Ovary (tissue), 9 donors: ENCODE results near the gene NDUFA8. TPM values are rescaled to one million over a fixed set of nuclear protein-coding genes. Genes with fewer than 3 reads are reported as not detected.

Experiments
- DNase-seq, 5 donors: peaks; one replicate each; pipeline ENCODE4 v3.0.0-alpha.2; 2019 to 2020
- H3K27ac ChIP-seq, 2 donors: fragments of 200-600 bp; one replicate each; pipeline versions ENCODE4 v1.5.1 to v1.8.0; 2019 to 2022
- H3K27me3 ChIP-seq: fragments of 200-600 bp; one replicate; pipeline ENCODE4 v1.8.0; 2022
- H3K36me3 ChIP-seq: fragments of 200-600 bp; sonication (generic); one replicate; pipeline ENCODE4 v1.5.1; 2019
- H3K4me1 ChIP-seq: one replicate; pipeline ENCODE4 v1.8.1; 2013; ENCODE audit warnings: mild to moderate bottlenecking, moderate library complexity; ENCODE audit not compliant: insufficient read depth
- H3K4me3 ChIP-seq: fragments of 200-600 bp; sonication (generic); one replicate; pipeline ENCODE4 v1.5.1; 2017
- H3K9me3 ChIP-seq, 2 donors: fragments of 200-600 bp in 1 of 2; sonication (generic) in 1 of 2; one replicate each; pipeline versions ENCODE4 v1.5.1 to v1.8.1; 2013 to 2019; ENCODE audit warnings: mild to moderate bottlenecking in 1 of 2, moderate library complexity in 1 of 2
- EP300 ChIP-seq: sonication (generic); formaldehyde crosslinking; IDR thresholded peaks from one replicate; pipeline ENCODE4 v1.6.1; 2017; ENCODE audit warnings: antibody characterized with exemption
- POLR2A ChIP-seq: fragments of 450-650 bp; IDR thresholded peaks from one replicate; pipeline ENCODE4 v1.6.1; 2017; ENCODE audit warnings: antibody characterized with exemption, mild to moderate bottlenecking, moderate library complexity
- WGBS, 3 donors: extraction: QIAGEN DNeasy Blood & Tissue Kit in 1 of 3; methylation state at CpG; one replicate each; pipeline versions ENCODE4 v1.1.5 to v1.1.7; 2013 to 2017; 5-methylcytosine and 5-hydroxymethylcytosine counted together
- intact Hi-C, 4 donors: fragments of 100-400 bp; cut with DNase I; formaldehyde crosslinking; loops; one replicate each; pipeline versions ENCODE4 v1.11.0 to v1.15.1; 2022 to 2023
- polyA plus RNA-seq, 2 donors: library from polyadenylated mRNA; stranded (reverse); fragments of 200-250 nt in 1 of 2; fragments of 350-450 nt in 1 of 2; fragmentation: Illumina TruSeq in 1 of 2; extraction: RNeasy Lipid Tissue Mini Kit (QIAGEN cat#74804) in 1 of 2; gene quantifications; one replicate each; pipeline ENCODE4 v1.2.3, GENCODE V29; 2013 to 2014
- total RNA-seq, 7 donors: library from RNA; depleted of rRNA in 2 of 7; stranded (reverse); fragments of >200 nt in 2 of 7; fragmentation: NEBNext Ultra II Directional in 3 of 7; extraction: Animal tissue kit (Norgen Biotek cat#: 25700) in 3 of 7; gene quantifications; one replicate each; pipeline versions ENCODE4 v1.1.0 to v1.2.4, GENCODE V29; 2016 to 2023
- TF ChIP-seq, protein P1 (sequence below), 3 donors: fragments of 450-650 bp in 2 of 3; fragments of 200-600 bp in 1 of 3; IDR thresholded peaks; one replicate each; pipeline versions ENCODE4 v1.5.1 to v1.8.0; 2016 to 2022; ENCODE audit warnings: antibody characterized with exemption in 3 of 3, mild to moderate bottlenecking in 1 of 3
- donor health status: DM: no; HTN: no; CAD: no; lungs with moderate emphysema.
- donor health status: DM: no; HTN: no; CAD: no.
- donor health status: Bipolar disorder and iron deficiency.
- donor health status: DM: yes; HTN: yes; CAD: no.
- donor health status: DM: no; HTN: no; CAD: no.
- donor health status: DM: yes; HTN: yes; CAD: no.

Gene NDUFA8
- total and polyA plus RNA-seq, 9 donors: 17.2 to 88.0 (median 32.6) TPM

- H3K27me3 ChIP-seq: no peaks in the 10 kb centered on the region
- H3K4me3 ChIP-seq: no peak overlapping the region
- no peaks in the 10 kb centered on the region for H3K36me3 ChIP-seq
- no peak for TF ChIP-seq POLR2A
- no peak for TF ChIP-seq EP300
- TF ChIP-seq, protein P1, sequence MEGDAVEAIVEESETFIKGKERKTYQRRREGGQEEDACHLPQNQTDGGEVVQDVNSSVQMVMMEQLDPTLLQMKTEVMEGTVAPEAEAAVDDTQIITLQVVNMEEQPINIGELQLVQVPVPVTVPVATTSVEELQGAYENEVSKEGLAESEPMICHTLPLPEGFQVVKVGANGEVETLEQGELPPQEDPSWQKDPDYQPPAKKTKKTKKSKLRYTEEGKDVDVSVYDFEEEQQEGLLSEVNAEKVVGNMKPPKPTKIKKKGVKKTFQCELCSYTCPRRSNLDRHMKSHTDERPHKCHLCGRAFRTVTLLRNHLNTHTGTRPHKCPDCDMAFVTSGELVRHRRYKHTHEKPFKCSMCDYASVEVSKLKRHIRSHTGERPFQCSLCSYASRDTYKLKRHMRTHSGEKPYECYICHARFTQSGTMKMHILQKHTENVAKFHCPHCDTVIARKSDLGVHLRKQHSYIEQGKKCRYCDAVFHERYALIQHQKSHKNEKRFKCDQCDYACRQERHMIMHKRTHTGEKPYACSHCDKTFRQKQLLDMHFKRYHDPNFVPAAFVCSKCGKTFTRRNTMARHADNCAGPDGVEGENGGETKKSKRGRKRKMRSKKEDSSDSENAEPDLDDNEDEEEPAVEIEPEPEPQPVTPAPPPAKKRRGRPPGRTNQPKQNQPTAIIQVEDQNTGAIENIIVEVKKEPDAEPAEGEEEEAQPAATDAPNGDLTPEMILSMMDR (IDR thresholded peaks at IDR 0.05): no peak
- WGBS, 3 donors: 75 to 81% (median 77%) methylated on average over 8 of the region's 8 CpGs
- intact Hi-C loops: no loop called here
- no peak overlapping the region for H3K27ac ChIP-seq
- H3K4me1 ChIP-seq: no peaks in the 10 kb centered on the region
- no peaks in the 10 kb centered on the region for H3K9me3 ChIP-seq
- DNase-seq: no peak
Observed at GRCh38 chr9:122205176-122205575, 45.6 kb upstream of the NDUFA8 start.

DNA sequence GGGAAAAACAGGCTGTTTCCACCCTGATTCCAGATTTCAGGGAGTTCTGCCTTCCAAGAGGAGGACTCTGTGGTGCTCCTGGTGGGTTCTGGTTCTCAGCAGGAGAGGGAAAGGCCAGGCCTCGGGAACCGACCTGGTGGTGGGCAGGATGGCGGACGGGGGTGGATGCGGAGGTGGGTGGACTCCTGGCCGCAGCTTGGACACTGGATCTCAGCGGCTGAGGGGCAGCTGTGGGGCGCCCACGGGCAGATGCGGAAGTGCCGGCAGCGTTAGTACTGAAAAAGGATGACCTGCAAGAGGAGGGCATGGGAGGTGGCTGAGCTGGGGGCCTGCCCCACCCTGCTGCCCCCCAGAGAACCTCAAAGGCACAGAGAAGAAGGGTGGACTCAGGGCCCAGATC is 44.9 kb upstream of the NDUFA8 start:
- 81 to 83% (median 82%) methylated on average over 12 of the region's 12 CpGs for WGBS, 3 donors
- no peaks in the 10 kb centered on the region for H3K4me1 ChIP-seq
- H3K4me3 ChIP-seq: no peak overlapping the region
- no peaks in the 10 kb centered on the region for H3K27me3 ChIP-seq
- intact Hi-C loops: no loop called here
- TF ChIP-seq, protein P1 (IDR thresholded peaks at IDR 0.05): no peak
- TF ChIP-seq POLR2A: no peak
- no peak for TF ChIP-seq EP300
- H3K9me3 ChIP-seq: no peaks in the 10 kb centered on the region
- no peak for DNase-seq
- H3K36me3 ChIP-seq: no peaks in the 10 kb centered on the region
- no peak overlapping the region for H3K27ac ChIP-seq

- Histone ChIP-seq H3K36me3 (no peaks in the 10 kb centered on the region), H3K27me3 (no peaks in the 10 kb centered on the region), H3K9me3 (no peaks in the 10 kb centered on the region), H3K27ac (no peak overlapping the region), H3K4me1 (no peaks in the 10 kb centered on the region), H3K4me3 (no peak overlapping the region)
- TF ChIP-seq POLR2A (no peak), EP300 (no peak)
- TF ChIP-seq, protein P1 (IDR thresholded peaks at IDR 0.05): no peak
- WGBS, 3 donors: 88 to 92% (median 92%) methylated on average over 5 of the region's 5 CpGs
- DNase-seq: no peak
- intact Hi-C loops: no loop called here
Observed at GRCh38 chr9:122204055-122204454, 44.5 kb upstream of the NDUFA8 start.

- Histone ChIP-seq H3K27ac (no peak overlapping the region), H3K9me3 (no peaks in the 10 kb centered on the region), H3K36me3 (no peaks in the 10 kb centered on the region), H3K4me3 (no peak overlapping the region), H3K4me1 (no peaks in the 10 kb centered on the region), H3K27me3 (no peaks in the 10 kb centered on the region)
- intact Hi-C loops: no loop called here
- TF ChIP-seq POLR2A: no peak
- 65 to 73% (median 66%) methylated on average over 3 of the region's 3 CpGs for WGBS, 3 donors
- DNase-seq: no peak
Observed at GRCh38 chr9:122202111-122202510, 42.5 kb upstream of the NDUFA8 start.

DNA sequence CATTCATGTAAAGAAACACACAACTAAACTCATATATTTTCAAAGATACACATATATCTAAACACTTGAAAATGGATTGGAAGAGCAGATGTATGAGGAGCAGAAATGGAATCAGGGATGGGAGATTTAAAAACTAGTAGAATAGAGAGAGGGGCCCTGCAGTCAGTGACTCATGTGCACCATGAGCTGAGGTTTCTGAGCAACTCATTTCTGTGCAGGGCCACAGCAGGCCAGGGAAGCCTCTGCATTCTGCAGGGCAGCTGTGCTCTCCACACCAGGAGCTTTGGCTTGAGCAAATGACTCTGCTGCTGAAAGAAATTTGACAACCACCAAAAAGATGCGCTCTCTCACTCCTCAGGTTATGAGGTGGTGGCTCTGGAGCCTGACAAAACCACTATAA is 42.1 kb upstream of the NDUFA8 start:
- TF ChIP-seq EP300 (no peak), POLR2A (no peak)
- intact Hi-C loops: no loop called here
- no peak overlapping the region for H3K4me3 ChIP-seq
- H3K36me3 ChIP-seq: no peaks in the 10 kb centered on the region
- DNase-seq: no peak
- no peak overlapping the region for H3K27ac ChIP-seq
- H3K9me3 ChIP-seq: no peaks in the 10 kb centered on the region
- no peaks in the 10 kb centered on the region for H3K27me3 ChIP-seq
- 95 to 100% (median 96%) methylated on average over 1 of the region's 1 CpG for WGBS, 3 donors
- no peaks in the 10 kb centered on the region for H3K4me1 ChIP-seq
